GM18517 (cell line): ENCODE results near the gene CNPY1.
"Not testable (repeated sequence)": the region's sequence is repeated elsewhere in the genome, so short reads cannot be mapped to it uniquely, and the experiment has no call there.

ENCODE experiments used
- ATAC-seq: cut with Tn5 transposase; IDR thresholded peaks from one replicate; pipeline ENCODE4 v1.9.1; 2021; ENCODE audit warnings: mild to moderate bottlenecking, moderate library complexity; ENCODE audit not compliant: unreplicated experiment

Gene CNPY1

GRCh38 chr7:155546449-155546848, at the start of gene CNPY1:
Gene CNPY1 (minus strand): TSS chr7:155546559. CDS start chr7:155545929, 630 bp downstream.
- ATAC-seq: not testable (repeated sequence)

GRCh38 chr7:155594961-155595366, 48.6 kb upstream of the CNPY1 start:
- ATAC-seq: no peak

DNA sequence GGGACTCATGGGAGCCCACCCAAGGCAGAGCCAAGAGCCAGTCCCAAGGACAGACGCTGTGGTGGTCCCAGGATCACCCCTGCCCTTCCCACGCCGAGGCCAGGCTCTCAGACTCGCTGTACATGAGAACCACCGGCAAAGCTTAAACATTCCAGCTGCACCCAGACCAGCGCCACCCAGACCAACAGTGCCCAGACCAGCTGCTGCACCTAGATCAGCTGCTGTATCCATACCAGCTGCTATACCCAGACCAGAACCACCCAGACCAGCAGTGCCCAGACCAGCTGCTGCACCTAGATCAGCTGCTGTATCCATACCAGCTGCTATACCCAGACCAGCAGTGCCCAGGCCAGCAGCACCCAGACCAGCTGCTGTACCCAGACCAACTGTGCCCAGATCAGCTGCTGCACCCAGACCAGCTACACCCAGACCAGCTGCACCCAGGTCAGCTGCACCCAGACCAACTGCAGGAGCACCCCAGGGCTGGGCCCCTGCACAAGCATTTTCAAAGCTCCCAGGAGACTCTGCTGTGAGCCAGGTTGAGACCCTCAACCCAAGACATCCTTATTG, 47.9 kb upstream of the CNPY1 start:
- no peak for ATAC-seq

- ATAC-seq: no peak
Observed at GRCh38 chr7:155593461-155594162, 47.3 kb upstream of the CNPY1 start.

DNA sequence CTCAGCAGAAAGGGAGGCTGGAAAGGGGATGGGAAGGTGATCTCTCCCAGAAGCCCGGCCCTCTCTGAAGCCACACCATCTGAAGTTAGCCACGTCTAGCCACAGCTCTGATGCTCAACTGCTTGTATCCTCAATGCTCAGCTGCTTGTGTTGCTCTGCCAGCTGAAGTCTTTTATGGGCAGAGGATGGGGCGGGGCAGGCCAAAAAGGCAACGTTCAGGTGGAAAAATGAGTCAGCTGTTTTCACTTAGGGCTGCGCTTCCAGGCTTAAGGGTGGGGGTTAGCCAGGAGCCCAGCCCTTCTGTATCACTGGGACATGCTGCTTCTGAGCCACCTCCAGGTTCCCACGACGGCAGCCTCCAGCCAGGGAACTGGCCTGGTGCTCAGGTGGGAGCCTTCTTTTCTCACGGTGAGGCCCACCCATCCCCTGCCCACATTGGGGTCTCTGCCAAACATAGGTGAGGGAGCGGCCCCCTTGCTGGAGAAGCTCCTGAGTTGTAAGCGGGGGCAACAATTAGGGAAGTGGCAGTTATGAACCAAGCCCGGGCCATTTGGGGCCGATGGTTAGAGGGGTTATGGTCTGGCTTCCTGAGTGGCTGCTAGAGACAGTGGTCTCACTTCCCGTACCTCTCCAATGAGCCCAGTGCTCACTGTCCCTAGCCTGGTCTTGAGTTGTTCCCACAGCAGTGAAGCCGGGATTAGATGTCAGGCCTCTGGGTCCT, 44.9 kb upstream of the CNPY1 start:
- no peak for ATAC-seq

DNA sequence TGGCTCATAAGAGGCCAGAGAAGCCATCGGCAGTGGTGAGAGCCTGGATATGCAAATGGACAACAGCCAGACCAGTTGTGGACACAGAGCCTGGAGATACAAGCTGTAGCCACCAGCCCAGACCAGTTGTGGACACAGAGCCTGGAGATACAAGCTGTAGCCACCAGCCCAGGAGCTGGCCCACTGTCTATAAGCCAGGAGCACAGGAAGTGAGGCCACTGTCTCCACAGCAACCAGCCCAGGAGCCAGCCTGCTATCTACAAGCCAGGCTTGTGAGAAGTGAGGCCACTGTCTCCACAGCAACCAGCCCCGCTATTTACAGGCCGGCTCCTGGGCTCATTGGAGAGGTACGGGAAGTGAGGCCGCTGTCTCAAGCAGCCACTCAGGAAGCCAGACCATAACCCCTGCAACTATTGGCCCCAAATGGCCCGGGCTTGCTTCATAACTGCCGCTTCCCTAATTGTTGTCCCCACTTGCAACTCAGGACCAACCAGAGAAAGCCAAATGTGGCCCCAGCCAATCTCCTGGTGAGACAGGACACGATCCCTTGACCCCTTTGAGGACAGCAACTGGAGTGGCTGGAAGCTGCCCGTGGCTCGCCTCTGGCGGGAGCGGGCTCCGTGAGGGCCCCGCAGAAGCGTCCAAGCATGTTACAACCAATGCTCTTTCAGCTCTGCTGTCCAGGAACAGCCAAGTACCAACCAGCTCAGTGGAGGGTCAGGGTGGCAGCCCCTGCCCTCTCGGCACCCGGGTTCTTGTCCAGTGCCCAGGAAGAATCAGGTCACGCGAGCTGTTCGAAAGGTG, 44.1 kb upstream of the CNPY1 start:
- ATAC-seq: no peak

GRCh38 chr7:155589001-155589980, 42.9 kb upstream of the CNPY1 start:
- no peak for ATAC-seq

GRCh38 chr7:155588468-155588998, 42.2 kb upstream of the CNPY1 start:
- ATAC-seq: no peak

DNA sequence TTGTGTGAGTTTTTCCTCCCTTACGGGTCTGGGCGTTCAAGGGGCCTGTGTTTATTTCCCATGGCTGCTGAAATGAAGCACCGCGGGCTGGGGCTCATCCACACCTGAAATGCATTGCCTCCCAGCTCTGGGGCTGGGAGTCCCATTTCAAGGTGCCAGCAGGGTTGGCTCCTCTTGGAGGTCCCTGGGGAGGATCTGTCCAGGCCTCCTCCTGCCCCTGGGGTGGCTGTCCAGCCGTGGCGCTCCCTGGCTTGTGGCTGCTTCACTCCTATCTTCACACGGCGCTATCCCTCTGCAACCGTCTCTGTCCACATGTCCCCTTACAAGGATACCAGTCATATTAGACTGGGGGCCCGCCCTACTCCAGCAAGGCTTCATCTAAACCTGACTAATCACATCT, 41.1 kb upstream of the CNPY1 start:
- no peak for ATAC-seq

DNA sequence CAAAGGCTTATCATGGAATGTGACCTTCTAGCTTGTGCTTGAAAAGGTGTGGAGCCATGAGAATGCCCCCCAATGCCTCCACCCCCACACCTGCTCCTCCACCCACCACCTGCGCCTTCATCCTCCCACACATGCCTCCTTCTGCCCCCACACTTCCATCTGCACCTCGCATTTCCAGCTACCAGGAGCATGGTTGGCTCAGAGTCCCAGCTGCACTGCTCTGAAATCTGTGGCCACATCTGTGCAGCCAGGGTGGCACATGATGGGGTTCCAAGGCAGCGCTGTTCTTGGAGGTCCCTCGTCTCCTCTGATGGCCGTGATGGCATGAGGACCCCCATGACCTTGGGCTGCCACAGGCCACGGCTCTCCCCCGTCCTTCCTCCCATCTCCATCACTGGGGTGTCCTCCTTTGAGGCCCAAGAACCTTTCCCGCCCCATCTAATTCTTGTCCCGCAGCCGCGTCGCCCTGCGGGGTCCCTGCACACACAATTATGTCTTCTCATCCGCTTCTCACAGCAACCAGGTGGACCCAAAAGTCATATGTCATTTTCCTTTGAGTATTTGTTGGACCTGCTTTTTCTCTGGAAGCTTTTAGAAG, 40.6 kb upstream of the CNPY1 start:
- ATAC-seq: no peak

- ATAC-seq: no peak
Observed at GRCh38 chr7:155585951-155586350, 39.6 kb upstream of the CNPY1 start.

GRCh38 chr7:155585532-155585895, 39.2 kb upstream of the CNPY1 start:
- ATAC-seq: no peak

- no peak for ATAC-seq
Observed at GRCh38 chr7:155584763-155585531, 38.6 kb upstream of the CNPY1 start.

DNA sequence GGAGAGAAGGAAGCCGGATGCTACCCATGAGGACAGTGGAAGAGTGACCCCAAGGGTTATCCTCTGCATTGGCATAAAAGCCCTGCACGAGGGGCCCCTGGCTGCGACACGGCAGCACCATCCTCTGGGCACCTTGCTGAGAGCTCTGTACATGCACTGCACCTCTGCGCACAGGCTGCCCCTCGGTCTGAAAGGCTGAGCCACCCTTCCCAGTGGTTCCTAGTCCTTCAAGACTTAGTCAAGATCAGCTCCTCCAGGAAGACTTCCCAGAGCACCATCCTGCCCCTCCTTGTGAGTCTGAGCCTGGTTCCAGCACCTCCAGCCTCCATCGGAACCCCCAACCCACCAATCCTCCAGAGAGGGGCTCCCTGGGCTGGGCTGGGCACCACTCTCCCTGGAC, 37.9 kb upstream of the CNPY1 start:
- ATAC-seq: no peak

DNA sequence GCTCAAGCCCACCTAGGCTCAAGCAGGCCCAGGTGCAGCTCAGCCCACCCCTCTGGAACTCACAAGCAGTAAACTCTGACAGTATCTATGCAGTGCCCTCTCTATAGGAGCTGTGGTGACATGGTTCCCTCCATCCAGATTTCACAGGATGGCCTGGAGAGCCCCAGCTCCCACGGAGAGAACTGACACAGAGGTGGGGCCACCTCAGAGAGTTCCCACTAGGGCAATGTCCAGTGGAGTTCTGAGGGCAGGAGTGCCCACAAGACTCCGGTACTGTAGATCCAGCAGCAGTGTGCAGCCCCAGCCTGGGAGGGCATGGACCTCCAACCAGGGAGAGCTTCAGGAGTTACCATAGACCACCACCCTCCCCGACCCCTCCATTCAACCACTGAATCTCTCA, 37.3 kb upstream of the CNPY1 start:
- ATAC-seq: no peak

GRCh38 chr7:155581954-155582353, 35.6 kb upstream of the CNPY1 start:
- no peak for ATAC-seq

- ATAC-seq: no peak
Observed at GRCh38 chr7:155581107-155581830, 34.9 kb upstream of the CNPY1 start.

GRCh38 chr7:155580367-155580766, 34.0 kb upstream of the CNPY1 start:
- ATAC-seq: no peak
